Muscle layer of colon (tissue), 2 donors: ENCODE measurements around the gene WAPL.
"Not testable (repeated sequence)": the region's sequence is repeated elsewhere in the genome, so short reads cannot be mapped to it uniquely, and the experiment has no call there.

ENCODE experiments used
- H3K27ac ChIP-seq: one replicate; pipeline ENCODE4 v1.7.0; 2013; ENCODE audit warnings: low read depth, mild to moderate bottlenecking, low read length, moderate library complexity
- H3K27me3 ChIP-seq, 2 donors: one replicate each; pipeline ENCODE4 v1.7.0; 2013; ENCODE audit warnings: low read length in 2 of 2, mild to moderate bottlenecking in 2 of 2; ENCODE audit not compliant: insufficient read depth in 2 of 2, control insufficient read depth in 1 of 2
- H3K36me3 ChIP-seq: one replicate; pipeline ENCODE4 v1.7.0; 2013; ENCODE audit warnings: mild to moderate bottlenecking, low read length; ENCODE audit not compliant: insufficient read depth
- H3K4me1 ChIP-seq: one replicate; pipeline ENCODE4 v1.7.0; 2013; ENCODE audit warnings: mild to moderate bottlenecking, low read length; ENCODE audit not compliant: insufficient read depth
- H3K4me3 ChIP-seq, 2 donors: one replicate each; pipeline ENCODE4 v1.7.0; 2013; ENCODE audit warnings: low read length in 2 of 2, low read depth in 1 of 2, mild to moderate bottlenecking in 1 of 2, moderate library complexity in 1 of 2
- H3K9ac ChIP-seq: one replicate; pipeline ENCODE4 v1.7.0; 2013; ENCODE audit warnings: low read length
- H3K9me3 ChIP-seq: one replicate; pipeline ENCODE4 v1.7.0; 2013; ENCODE audit warnings: mild to moderate bottlenecking, low read length
- donor health status: abdominal sarcoma.
- donor health status: Adenocarcinoma of cecum.

Gene WAPL

GRCh38 chr10:86538547-86538946 lies 17.0 kb upstream of the WAPL start:
- Histone ChIP-seq H3K9me3 (no peaks in the 10 kb centered on the region), H3K4me3 (no peak overlapping the region), H3K27me3 (no peaks in the 10 kb centered on the region), H3K4me1 (peaks cover 4% of the 10 kb centered on the region), H3K27ac (no peak overlapping the region), H3K36me3 (no peaks in the 10 kb centered on the region), H3K9ac (no peak overlapping the region)

- not testable (repeated sequence) for H3K9me3 ChIP-seq, H3K36me3 ChIP-seq, H3K4me3 ChIP-seq, H3K9ac ChIP-seq, H3K4me1 ChIP-seq, H3K27me3 ChIP-seq, H3K27ac ChIP-seq
Measured at GRCh38 chr10:86538040-86538439, 16.4 kb upstream of the WAPL start.

DNA sequence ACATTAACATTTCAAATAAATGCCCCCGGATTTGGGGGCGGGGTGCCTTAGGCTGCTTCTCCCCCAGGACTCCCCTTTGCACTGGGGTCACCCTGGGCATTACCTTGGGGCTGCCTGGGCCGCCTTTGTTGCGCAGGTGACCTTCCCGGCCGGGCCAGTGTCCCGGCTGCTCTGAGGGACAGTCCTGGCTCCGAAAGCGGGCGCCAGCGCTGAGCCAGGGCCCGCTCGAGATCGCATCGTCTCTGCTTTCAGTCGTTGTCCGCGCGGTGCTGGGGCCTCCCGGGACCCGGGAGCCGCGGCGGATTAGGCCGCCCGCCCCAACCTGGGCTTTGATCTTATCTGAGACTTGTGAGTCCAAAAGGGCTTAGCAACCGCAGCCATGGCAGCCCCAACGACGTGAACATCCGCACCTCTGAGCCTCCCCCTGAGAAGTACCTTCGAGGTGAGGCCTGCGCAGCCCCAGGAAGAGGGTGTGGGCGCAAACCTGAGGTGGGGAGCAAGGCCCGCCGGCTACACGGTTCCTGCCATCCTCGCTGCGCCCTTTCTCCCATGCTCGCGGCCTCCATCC lies 14.8 kb upstream of the WAPL start:
- Histone ChIP-seq H3K4me1 (peaks cover 4% of the 10 kb centered on the region), H3K27me3 (no peaks in the 10 kb centered on the region), H3K27ac (no peak overlapping the region), H3K9me3 (no peaks in the 10 kb centered on the region), H3K9ac (no peak overlapping the region), H3K36me3 (no peaks in the 10 kb centered on the region), H3K4me3 (no peak overlapping the region)

- Histone ChIP-seq H3K27me3 (no peaks in the 10 kb centered on the region), H3K9me3 (no peaks in the 10 kb centered on the region), H3K4me1 (peaks cover 4% of the 10 kb centered on the region), H3K36me3 (no peaks in the 10 kb centered on the region), H3K4me3 (peak overlapping the region; percentile 43 to 59), H3K9ac (no peak overlapping the region), H3K27ac (no peak overlapping the region)
Measured at GRCh38 chr10:86535132-86535882, 13.7 kb upstream of the WAPL start.

- Histone ChIP-seq H3K4me1 (peaks cover 4% of the 10 kb centered on the region), H3K4me3 (no peak overlapping the region), H3K27ac (no peak overlapping the region), H3K9me3 (no peaks in the 10 kb centered on the region), H3K9ac (no peak overlapping the region), H3K36me3 (no peaks in the 10 kb centered on the region), H3K27me3 (no peaks in the 10 kb centered on the region)
Measured at GRCh38 chr10:86533328-86533727, 11.7 kb upstream of the WAPL start.

DNA sequence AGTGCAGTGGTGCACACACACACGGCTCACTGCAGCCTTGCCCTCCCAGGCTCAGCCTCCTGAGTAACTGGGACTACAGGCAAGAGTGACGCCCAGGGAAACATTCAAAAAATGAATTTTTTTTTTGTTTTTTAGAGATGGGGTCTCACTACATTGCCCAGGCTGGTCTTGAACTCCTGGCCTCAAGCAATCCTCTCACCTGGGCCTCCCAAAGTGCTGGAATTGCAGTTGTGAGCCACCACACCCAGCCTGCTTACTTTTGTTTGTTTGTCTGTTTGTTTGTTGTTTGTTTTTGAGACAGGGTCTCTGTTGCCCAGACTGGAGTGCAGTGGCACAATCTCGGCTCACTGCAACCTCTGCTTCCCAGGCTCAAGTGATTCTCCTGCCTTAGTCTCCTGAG lies 7.1 kb upstream of the WAPL start:
- not testable (repeated sequence) for H3K27me3 ChIP-seq, H3K9ac ChIP-seq, H3K4me1 ChIP-seq, H3K27ac ChIP-seq, H3K9me3 ChIP-seq, H3K36me3 ChIP-seq, H3K4me3 ChIP-seq

DNA sequence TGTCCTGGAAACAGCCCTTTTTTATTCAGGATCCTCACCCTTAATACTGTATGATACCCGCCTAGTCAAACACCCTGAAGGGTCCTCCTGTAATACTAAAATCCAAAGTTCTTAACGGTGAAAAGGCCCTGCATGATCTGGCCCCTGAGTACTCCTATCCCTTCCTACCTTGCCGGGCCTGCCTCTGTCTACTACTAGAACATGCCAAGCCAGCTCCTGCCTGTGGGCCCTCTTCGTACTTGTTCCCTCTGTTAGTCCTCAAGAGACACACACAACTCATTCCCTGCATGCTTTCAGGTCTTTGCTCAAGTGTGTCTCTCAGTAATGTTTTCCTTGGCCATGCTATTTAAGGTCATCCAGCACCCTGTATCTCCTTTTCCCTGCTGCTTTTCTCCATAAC lies 5.0 kb upstream of the WAPL start:
- H3K27ac ChIP-seq, result no peak overlapping the region
- no peaks in the 10 kb centered on the region for H3K9me3 ChIP-seq
- H3K4me1 ChIP-seq, result peaks cover 15% of the 10 kb centered on the region

DNA sequence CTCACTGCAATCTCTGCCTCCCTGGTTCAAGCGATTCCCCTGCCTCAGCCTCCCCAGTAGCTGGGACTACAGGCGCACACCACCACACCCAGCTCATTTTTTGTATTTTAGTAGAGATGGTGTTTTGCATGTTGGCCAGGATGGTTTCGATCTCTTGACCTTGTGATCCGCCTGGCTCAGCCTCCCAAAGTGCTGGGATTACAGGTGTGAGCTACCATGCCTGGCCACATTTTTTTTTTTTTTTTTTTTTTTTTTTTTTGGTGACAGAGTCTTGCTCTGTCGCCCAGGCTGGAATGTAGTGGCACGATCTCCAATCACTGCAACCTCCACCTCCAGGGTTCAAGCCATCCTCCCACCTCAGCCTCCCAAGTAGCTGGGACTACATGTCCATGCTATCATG lies 4.1 kb upstream of the WAPL start:
- peaks cover 15% of the 10 kb centered on the region for H3K4me1 ChIP-seq
- not testable (repeated sequence) for H3K27ac ChIP-seq

More for the DNA sequence above, 5.0 kb upstream of the WAPL start:
- H3K9ac ChIP-seq, result no peak overlapping the region
- H3K36me3 ChIP-seq, result no peaks in the 10 kb centered on the region
- H3K27me3 ChIP-seq, result no peaks in the 10 kb centered on the region
- H3K4me3 ChIP-seq, result no peak overlapping the region

DNA sequence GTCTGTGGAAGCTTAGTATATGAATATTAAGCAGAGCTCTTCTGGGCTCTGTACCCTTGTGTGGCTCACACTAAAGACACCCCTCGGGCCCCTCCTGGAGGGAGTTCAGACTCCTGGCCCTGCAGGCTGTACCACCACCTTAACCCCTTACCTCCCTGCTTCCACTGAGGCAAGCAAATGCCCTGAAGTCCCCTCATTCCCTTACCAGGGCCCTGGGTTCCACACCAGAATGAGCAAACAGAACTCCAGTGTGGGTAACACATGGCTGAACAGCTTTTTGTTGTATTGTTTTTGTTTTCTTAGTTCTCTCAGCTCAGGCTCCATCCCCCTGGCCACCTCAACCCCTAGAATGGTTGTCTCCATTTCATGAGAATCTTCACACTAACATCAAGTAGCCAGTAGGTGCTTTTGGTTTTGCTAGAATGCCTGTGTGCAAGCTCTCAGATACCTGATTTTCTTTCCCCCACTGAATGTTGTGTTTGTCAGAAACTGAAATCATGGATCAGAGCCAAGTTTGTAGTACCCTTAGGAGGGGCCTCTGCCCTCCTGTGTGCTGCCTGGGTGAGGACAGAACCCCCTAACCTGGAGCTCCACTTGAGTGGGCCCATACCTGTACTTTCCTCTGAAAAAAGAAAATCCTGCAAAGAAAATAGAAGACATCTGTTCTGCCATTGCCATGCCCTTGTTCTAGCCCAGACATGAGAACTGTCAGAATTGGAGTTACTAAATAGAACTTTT lies 2.8 kb upstream of the WAPL start:
- Histone ChIP-seq H3K27ac (no peak overlapping the region), H3K36me3 (no peaks in the 10 kb centered on the region), H3K9ac (no peak overlapping the region), H3K9me3 (no peaks in the 10 kb centered on the region), H3K4me1 (peaks cover 28% of the 10 kb centered on the region), H3K4me3 (no peak overlapping the region), H3K27me3 (no peaks in the 10 kb centered on the region)

More for the DNA sequence above, 4.1 kb upstream of the WAPL start:
- H3K9ac ChIP-seq, H3K36me3 ChIP-seq, H3K9me3 ChIP-seq, H3K27me3 ChIP-seq, H3K4me3 ChIP-seq: not testable (repeated sequence)

DNA sequence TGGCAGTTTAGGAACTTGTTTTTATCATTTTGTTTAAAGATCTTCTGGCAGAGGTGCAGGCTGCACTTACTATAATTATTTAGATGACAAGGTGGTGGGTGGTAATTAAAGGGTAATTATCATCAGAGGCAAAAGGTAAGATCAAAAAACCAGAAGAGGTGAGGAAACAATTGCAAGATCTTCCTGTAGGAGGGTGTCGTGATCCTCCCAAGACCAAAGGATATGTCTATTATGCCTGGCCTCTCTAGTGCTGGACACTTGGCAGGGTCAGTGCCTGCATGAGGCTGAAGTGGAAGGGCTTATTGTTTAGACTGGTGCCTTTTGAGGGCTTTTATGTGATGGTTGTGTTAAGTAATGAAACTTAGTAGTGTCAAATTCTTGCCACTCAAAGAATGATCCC lies 1.8 kb upstream of the WAPL start:
- Histone ChIP-seq H3K9me3 (no peaks in the 10 kb centered on the region), H3K4me1 (peaks cover 32% of the 10 kb centered on the region), H3K27me3 (no peaks in the 10 kb centered on the region), H3K36me3 (no peaks in the 10 kb centered on the region), H3K9ac (no peak overlapping the region), H3K27ac (no peak overlapping the region), H3K4me3 (no peak overlapping the region)

- H3K36me3 ChIP-seq, result peaks cover 2% of the 10 kb centered on the region
- peak overlapping the region; percentile 89 for H3K27ac ChIP-seq
- H3K9ac ChIP-seq, result peak overlapping the region; percentile 4
- peaks cover 35% of the 10 kb centered on the region for H3K4me1 ChIP-seq
- H3K4me3 ChIP-seq, result peak overlapping the region; percentile 71 to 79
- no peaks in the 10 kb centered on the region for H3K27me3 ChIP-seq
- H3K9me3 ChIP-seq, result no peaks in the 10 kb centered on the region
Measured at GRCh38 chr10:86522510-86522855, 891 bp upstream of the WAPL start.
